ENCODE measurements around the gene TSPAN17. TPM values are rescaled to one million over a fixed set of nuclear protein-coding genes. Genes with fewer than 3 reads are reported as not detected.

Gene TSPAN17
- total RNA-seq, 1 donor from 2014 or later: 37.5 TPM

GRCh38 chr5:176660530-176660859, 13.2 kb downstream of the TSPAN17 start:
- peaks cover 17% of the 10 kb centered on the region for H3K27me3 Mint-ChIP-seq

GRCh38 chr5:176660860-176661641, 13.8 kb downstream of the TSPAN17 start:
- Mint-ChIP-seq H3K27ac (no peak overlapping the region), H3K4me1 (ENCODE audit: low read depth) (no peaks in the 10 kb centered on the region), H3K36me3 (ENCODE audit: insufficient read depth) (peaks cover 4% of the 10 kb centered on the region), H3K27me3 (peaks cover 17% of the 10 kb centered on the region), H3K4me3 (ENCODE audit: low read depth) (no peak overlapping the region), H3K9me3 (ENCODE audit: low read depth) (no peaks in the 10 kb centered on the region)
- TF ChIP-seq, protein P1, sequence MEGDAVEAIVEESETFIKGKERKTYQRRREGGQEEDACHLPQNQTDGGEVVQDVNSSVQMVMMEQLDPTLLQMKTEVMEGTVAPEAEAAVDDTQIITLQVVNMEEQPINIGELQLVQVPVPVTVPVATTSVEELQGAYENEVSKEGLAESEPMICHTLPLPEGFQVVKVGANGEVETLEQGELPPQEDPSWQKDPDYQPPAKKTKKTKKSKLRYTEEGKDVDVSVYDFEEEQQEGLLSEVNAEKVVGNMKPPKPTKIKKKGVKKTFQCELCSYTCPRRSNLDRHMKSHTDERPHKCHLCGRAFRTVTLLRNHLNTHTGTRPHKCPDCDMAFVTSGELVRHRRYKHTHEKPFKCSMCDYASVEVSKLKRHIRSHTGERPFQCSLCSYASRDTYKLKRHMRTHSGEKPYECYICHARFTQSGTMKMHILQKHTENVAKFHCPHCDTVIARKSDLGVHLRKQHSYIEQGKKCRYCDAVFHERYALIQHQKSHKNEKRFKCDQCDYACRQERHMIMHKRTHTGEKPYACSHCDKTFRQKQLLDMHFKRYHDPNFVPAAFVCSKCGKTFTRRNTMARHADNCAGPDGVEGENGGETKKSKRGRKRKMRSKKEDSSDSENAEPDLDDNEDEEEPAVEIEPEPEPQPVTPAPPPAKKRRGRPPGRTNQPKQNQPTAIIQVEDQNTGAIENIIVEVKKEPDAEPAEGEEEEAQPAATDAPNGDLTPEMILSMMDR (IDR thresholded peaks at IDR 0.05; ENCODE audit: unreplicated experiment): peak; percentile 95
- peak; percentile 77 for DNase-seq (ENCODE audit: low spot score, unreplicated experiment)

More at GRCh38 chr5:176660530-176660859, 13.2 kb downstream of the TSPAN17 start:
- Mint-ChIP-seq H3K4me1 (ENCODE audit: low read depth) (no peaks in the 10 kb centered on the region), H3K27ac (no peak overlapping the region), H3K9me3 (ENCODE audit: low read depth) (no peaks in the 10 kb centered on the region), H3K36me3 (ENCODE audit: insufficient read depth) (peaks cover 4% of the 10 kb centered on the region), H3K4me3 (ENCODE audit: low read depth) (no peak overlapping the region)
- DNase-seq (ENCODE audit: low spot score, unreplicated experiment): no peak
- TF ChIP-seq, protein P1 (IDR thresholded peaks at IDR 0.05; ENCODE audit: unreplicated experiment): no peak

GRCh38 chr5:176661676-176662075, 14.4 kb downstream of the TSPAN17 start:
- peaks cover 17% of the 10 kb centered on the region for H3K27me3 Mint-ChIP-seq
- no peak for DNase-seq (ENCODE audit: low spot score, unreplicated experiment)
- TF ChIP-seq, protein P1 (IDR thresholded peaks at IDR 0.05; ENCODE audit: unreplicated experiment): no peak
- no peaks in the 10 kb centered on the region for H3K4me1 Mint-ChIP-seq (ENCODE audit: low read depth)
- H3K9me3 Mint-ChIP-seq (ENCODE audit: low read depth): no peaks in the 10 kb centered on the region
- no peak overlapping the region for H3K4me3 Mint-ChIP-seq (ENCODE audit: low read depth)
- H3K27ac Mint-ChIP-seq: no peak overlapping the region
- H3K36me3 Mint-ChIP-seq (ENCODE audit: insufficient read depth): peaks cover 2% of the 10 kb centered on the region

GRCh38 chr5:176662371-176663333, 15.4 kb downstream of the TSPAN17 start:
- Mint-ChIP-seq H3K36me3 (ENCODE audit: insufficient read depth) (peaks cover 2% of the 10 kb centered on the region), H3K27me3 (peaks cover 17% of the 10 kb centered on the region), H3K27ac (no peak overlapping the region), H3K4me3 (ENCODE audit: low read depth) (no peak overlapping the region), H3K4me1 (ENCODE audit: low read depth) (no peaks in the 10 kb centered on the region), H3K9me3 (ENCODE audit: low read depth) (no peaks in the 10 kb centered on the region)
- TF ChIP-seq, protein P1 (IDR thresholded peaks at IDR 0.05; ENCODE audit: unreplicated experiment): no peak
- DNase-seq (ENCODE audit: low spot score, unreplicated experiment): no peak

DNA sequence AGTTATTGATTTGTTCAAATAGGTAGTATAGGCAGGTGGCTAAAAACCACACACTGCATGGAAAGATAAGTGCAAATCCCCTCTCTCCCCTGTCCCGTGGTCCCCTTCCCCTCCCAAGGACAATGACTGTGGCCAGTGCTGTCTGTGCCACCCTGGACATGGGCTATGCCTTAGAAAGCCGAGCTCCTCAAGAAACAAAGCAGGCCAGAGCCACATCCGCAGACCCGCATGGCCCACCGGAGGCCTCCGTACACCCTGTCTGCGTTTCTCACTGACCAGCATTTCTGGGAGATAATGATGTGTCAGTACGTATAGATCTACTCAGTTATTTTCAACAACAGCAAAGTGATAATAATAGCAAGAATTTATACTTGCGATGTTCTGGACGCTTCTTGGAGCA, 16.3 kb downstream of the TSPAN17 start:
- Mint-ChIP-seq H3K4me3 (ENCODE audit: low read depth) (no peak overlapping the region), H3K36me3 (ENCODE audit: insufficient read depth) (no peaks in the 10 kb centered on the region), H3K27me3 (peaks cover 20% of the 10 kb centered on the region), H3K27ac (no peak overlapping the region), H3K9me3 (ENCODE audit: low read depth) (no peaks in the 10 kb centered on the region), H3K4me1 (ENCODE audit: low read depth) (no peaks in the 10 kb centered on the region)
- DNase-seq (ENCODE audit: low spot score, unreplicated experiment): no peak
- TF ChIP-seq, protein P1 (IDR thresholded peaks at IDR 0.05; ENCODE audit: unreplicated experiment): no peak

All from progenitor cell of endocrine pancreas (in vitro differentiated cells).